KG1 (cell line): ENCODE results near the gene TUB.

Source experiments
- DNase-seq: peaks from one replicate; lab custom pipeline; 2025; lab: John Stamatoyannopoulos, UW

The TUB gene

GRCh38 chr11:8092587-8093424, 11.8 kb downstream of the TUB start:
- no peak for DNase-seq

GRCh38 chr11:8093931-8094575, 13.0 kb downstream of the TUB start:
- DNase-seq: no peak

- DNase-seq: no peak
Observed at GRCh38 chr11:8094656-8095055, 13.6 kb downstream of the TUB start.

GRCh38 chr11:8095371-8095770, 14.4 kb downstream of the TUB start:
- DNase-seq: no peak

GRCh38 chr11:8095806-8096522, 15.0 kb downstream of the TUB start:
- no peak for DNase-seq

GRCh38 chr11:8096575-8096974, 15.6 kb downstream of the TUB start:
- no peak for DNase-seq

GRCh38 chr11:8097062-8097461, 16.1 kb downstream of the TUB start:
- no peak for DNase-seq

GRCh38 chr11:8097468-8097867, 16.5 kb downstream of the TUB start:
- DNase-seq: no peak

GRCh38 chr11:8097926-8098325, 16.9 kb downstream of the TUB start:
- DNase-seq: no peak

- no peak for DNase-seq
Observed at GRCh38 chr11:8098361-8098760, 17.4 kb downstream of the TUB start.

GRCh38 chr11:8098879-8099278, 17.9 kb downstream of the TUB start:
- no peak for DNase-seq

- DNase-seq: peak; percentile 21
Observed at GRCh38 chr11:8099291-8099899, 18.4 kb downstream of the TUB start.

GRCh38 chr11:8100158-8100557, 19.1 kb downstream of the TUB start:
- DNase-seq: no peak

- DNase-seq: no peak
Observed at GRCh38 chr11:8100605-8101004, 19.6 kb downstream of the TUB start.

GRCh38 chr11:8101421-8101820, 20.4 kb downstream of the TUB start:
- DNase-seq: no peak

- no peak for DNase-seq
Observed at GRCh38 chr11:8102296-8102915, 21.4 kb downstream of the TUB start.

GRCh38 chr11:8102965-8103364, 22.0 kb downstream of the TUB start:
- no peak for DNase-seq

- DNase-seq: no peak
Observed at GRCh38 chr11:8103909-8104308, 22.9 kb downstream of the TUB start.

GRCh38 chr11:8105133-8105532, 24.1 kb downstream of the TUB start:
- no peak for DNase-seq

- no peak for DNase-seq
Observed at GRCh38 chr11:8105666-8106065, 24.7 kb downstream of the TUB start.

- DNase-seq: no peak
Observed at GRCh38 chr11:8106679-8107078, 25.7 kb downstream of the TUB start.

- no peak for DNase-seq
Observed at GRCh38 chr11:8107642-8108041, 26.6 kb downstream of the TUB start.
